SU-DHL-6 (cell line): ENCODE measurements around the gene DSN1.

Source experiments
- H2AFZ ChIP-seq: fragments of 200-600 bp; sonication (generic); 2 replicates; pipeline ENCODE4 v1.6.1; 2014; ENCODE audit warnings: low read depth, mild to moderate bottlenecking, moderate library complexity, mixed read lengths, antibody characterized with exemption, low read length; ENCODE audit not compliant: severe bottlenecking
- H3F3A ChIP-seq: fragments of 200-600 bp; shearing (Covaris generic); 2 replicates; pipeline ENCODE4 v1.6.0; 2016; ENCODE audit warnings: antibody characterized with exemption, mild to moderate bottlenecking; ENCODE audit not compliant: insufficient read depth
- H3K27ac ChIP-seq: fragments of 200-600 bp; sonication (generic); 2 replicates; pipeline ENCODE4 v1.5.1; 2016; ENCODE audit warnings: low read depth, mild to moderate bottlenecking, low read length, moderate library complexity, mixed read lengths
- H3K27me3 ChIP-seq: fragments of 200-600 bp; sonication (generic), shearing (Covaris generic); 2 replicates; pipeline ENCODE4 v1.6.0; 2014; ENCODE audit warnings: mild to moderate bottlenecking, low read length
- H3K36me3 ChIP-seq: fragments of 200-600 bp; sonication (generic); 2 replicates; pipeline ENCODE4 v1.6.1; 2014; ENCODE audit warnings: mild to moderate bottlenecking, low read length, mixed read lengths
- H3K4me2 ChIP-seq: fragments of 300-600, 200-600 bp; shearing (Covaris generic), sonication (generic); 2 replicates; pipeline ENCODE4 v1.6.0; 2014; ENCODE audit warnings: low read length, low read depth, mild to moderate bottlenecking; ENCODE audit not compliant: poor library complexity, severe bottlenecking
- H3K4me3 ChIP-seq: fragments of 200-600 bp; sonication (generic); 2 replicates; pipeline ENCODE4 v1.5.1; 2014; ENCODE audit warnings: antibody characterized with exemption, low read length, mild to moderate bottlenecking, mixed read lengths; ENCODE audit not compliant: insufficient read depth, poor library complexity, severe bottlenecking
- H3K79me2 ChIP-seq: fragments of 200-600 bp; sonication (generic); 2 replicates; pipeline ENCODE4 v1.6.1; 2014; ENCODE audit warnings: mild to moderate bottlenecking, low read length, moderate library complexity; ENCODE audit not compliant: insufficient read depth
- H3K9ac ChIP-seq: fragments of 200-600 bp; sonication (generic); 2 replicates; pipeline ENCODE4 v1.7.0; 2014; ENCODE audit warnings: mild to moderate bottlenecking, low read length
- H3K9me2 ChIP-seq: fragments of 200-600 bp; sonication (generic); replicated peaks from 2 replicates; pipeline ENCODE4 v1.6.1; 2014; ENCODE audit warnings: low read length; ENCODE audit not compliant: insufficient read depth
- H3K9me3 ChIP-seq: fragments of 200-600 bp; sonication (generic); 2 replicates; pipeline ENCODE4 v1.6.1; 2014; ENCODE audit warnings: low read length, mixed read lengths; ENCODE audit not compliant: insufficient read depth
- H4K20me1 ChIP-seq: fragments of 200-600 bp; sonication (generic); 2 replicates; pipeline ENCODE4 v1.6.1; 2014; ENCODE audit warnings: low read depth, mild to moderate bottlenecking, antibody characterized with exemption, low read length, moderate library complexity, mixed read lengths
- EZH2phosphoT487 ChIP-seq: fragments of 200-600 bp; sonication (generic), shearing (Covaris generic); conservative IDR thresholded peaks from 2 replicates; pipeline ENCODE4 v1.6.1; 2018; ENCODE audit warnings: mild to moderate bottlenecking, antibody characterized with exemption, low read length, moderate library complexity, mixed read lengths
- TF ChIP-seq, protein P1 (sequence below): fragments of 200-600 bp; sonication (generic); IDR thresholded peaks from one replicate; pipeline ENCODE4 v1.5.1; 2017; ENCODE audit warnings: antibody characterized with exemption, mild to moderate bottlenecking, low read length, moderate library complexity; ENCODE audit not compliant: insufficient read depth, poor library complexity, severe bottlenecking

The DSN1 gene

DNA sequence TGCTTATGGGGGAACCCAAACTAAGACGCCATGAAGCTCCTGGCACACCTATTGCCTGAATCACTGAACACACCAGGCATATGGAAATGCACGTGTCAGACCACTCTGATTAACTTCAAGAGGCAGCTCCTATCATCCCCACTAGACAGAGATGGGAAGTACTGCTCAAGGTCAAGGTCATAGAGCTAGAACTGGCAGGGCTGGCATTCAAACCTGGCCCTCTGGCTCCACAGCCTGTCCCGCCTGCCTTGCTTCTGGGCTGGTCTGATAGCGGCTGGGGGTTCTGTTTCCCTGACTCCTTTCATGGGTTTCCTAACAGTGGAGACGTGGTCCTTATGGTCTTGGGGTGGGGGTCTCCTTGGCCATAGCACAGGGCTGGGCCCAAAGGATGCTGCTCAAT lies 22.6 kb upstream of the DSN1 start:
- Histone ChIP-seq H3K9me2 (no peaks in the 10 kb centered on the region), H3K9ac (no peak overlapping the region), H3F3A (no peaks in the 10 kb centered on the region; the same call in 1 of the 2 replicates), H3K9me3 (no peaks in the 10 kb centered on the region), H3K27ac (no peak overlapping the region), H3K4me3 (no peak overlapping the region), H3K27me3 (no peaks in the 10 kb centered on the region), H4K20me1 (no peaks in the 10 kb centered on the region), H3K36me3 (peaks cover 4% of the 10 kb centered on the region; the same call in 1 of the 2 replicates), H3K4me2 (no peak overlapping the region), H3K79me2 (0 out of 2 replicates have a peak, but pooled peaks cover 8% of the 10 kb centered on the region), H2AFZ (no peak overlapping the region)
- TF ChIP-seq, protein P1, sequence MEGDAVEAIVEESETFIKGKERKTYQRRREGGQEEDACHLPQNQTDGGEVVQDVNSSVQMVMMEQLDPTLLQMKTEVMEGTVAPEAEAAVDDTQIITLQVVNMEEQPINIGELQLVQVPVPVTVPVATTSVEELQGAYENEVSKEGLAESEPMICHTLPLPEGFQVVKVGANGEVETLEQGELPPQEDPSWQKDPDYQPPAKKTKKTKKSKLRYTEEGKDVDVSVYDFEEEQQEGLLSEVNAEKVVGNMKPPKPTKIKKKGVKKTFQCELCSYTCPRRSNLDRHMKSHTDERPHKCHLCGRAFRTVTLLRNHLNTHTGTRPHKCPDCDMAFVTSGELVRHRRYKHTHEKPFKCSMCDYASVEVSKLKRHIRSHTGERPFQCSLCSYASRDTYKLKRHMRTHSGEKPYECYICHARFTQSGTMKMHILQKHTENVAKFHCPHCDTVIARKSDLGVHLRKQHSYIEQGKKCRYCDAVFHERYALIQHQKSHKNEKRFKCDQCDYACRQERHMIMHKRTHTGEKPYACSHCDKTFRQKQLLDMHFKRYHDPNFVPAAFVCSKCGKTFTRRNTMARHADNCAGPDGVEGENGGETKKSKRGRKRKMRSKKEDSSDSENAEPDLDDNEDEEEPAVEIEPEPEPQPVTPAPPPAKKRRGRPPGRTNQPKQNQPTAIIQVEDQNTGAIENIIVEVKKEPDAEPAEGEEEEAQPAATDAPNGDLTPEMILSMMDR = no peak
- TF ChIP-seq EZH2phosphoT487 = no peak

DNA sequence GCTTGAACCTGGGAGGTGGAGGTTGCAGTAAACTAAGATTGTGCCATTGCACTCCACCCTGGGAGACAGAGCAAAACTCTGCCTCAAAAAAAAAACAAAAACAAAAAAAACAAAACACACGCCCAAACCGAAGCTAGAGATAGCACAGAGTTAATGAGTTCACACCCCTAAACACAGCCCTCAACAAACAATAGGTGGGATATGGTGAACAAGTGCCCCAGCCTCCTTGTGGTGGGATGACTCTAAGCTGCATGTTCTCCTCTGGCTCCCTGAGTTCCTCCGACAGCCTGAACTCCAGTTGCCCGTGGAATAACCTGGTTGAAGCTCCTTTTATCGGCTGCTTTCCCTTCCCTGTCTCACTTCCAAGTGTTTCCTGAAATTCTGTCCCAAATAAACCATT lies 22.1 kb upstream of the DSN1 start:
- H3K27me3 ChIP-seq = no peaks in the 10 kb centered on the region
- peaks cover 4% of the 10 kb centered on the region; the same call in 1 of the 2 replicates for H3K36me3 ChIP-seq
- H3K4me2 ChIP-seq = no peak overlapping the region
- TF ChIP-seq, protein P1 = no peak
- TF ChIP-seq EZH2phosphoT487 = no peak
- no peaks in the 10 kb centered on the region; the same call in 1 of the 2 replicates for H3F3A ChIP-seq
- H3K79me2 ChIP-seq = peaks cover 8% of the 10 kb centered on the region; the same call in 1 of the 2 replicates
- no peaks in the 10 kb centered on the region for H3K9me3 ChIP-seq
- no peak overlapping the region for H2AFZ ChIP-seq
- no peaks in the 10 kb centered on the region for H4K20me1 ChIP-seq
- no peak overlapping the region for H3K4me3 ChIP-seq
- H3K9ac ChIP-seq = no peak overlapping the region
- H3K9me2 ChIP-seq = no peaks in the 10 kb centered on the region
- no peak overlapping the region for H3K27ac ChIP-seq

DNA sequence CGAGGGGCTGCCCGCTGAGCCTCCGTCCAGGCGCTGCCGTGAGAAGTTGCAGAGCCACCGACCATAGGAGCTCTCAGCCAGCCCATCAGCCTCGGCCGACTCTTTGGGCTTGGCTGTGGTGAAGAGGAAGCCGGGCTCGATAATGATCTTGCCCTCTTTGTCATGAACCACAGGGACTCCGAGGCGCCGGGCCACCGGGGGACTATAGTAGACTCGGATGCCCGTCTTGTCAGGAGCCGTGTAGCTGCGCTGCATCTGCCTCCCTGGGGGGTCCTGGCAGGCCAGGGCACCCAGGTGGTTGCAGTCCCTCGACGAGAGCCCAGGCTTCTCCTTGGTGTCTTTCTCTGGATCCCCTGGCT lies 20.5 kb upstream of the DSN1 start:
- H3K27me3 ChIP-seq = no peaks in the 10 kb centered on the region
- H3K79me2 ChIP-seq = peaks cover 8% of the 10 kb centered on the region; the same call in 1 of the 2 replicates
- H3K4me3 ChIP-seq = no peak overlapping the region
- TF ChIP-seq, protein P1 = no peak
- TF ChIP-seq EZH2phosphoT487 = no peak
- H4K20me1 ChIP-seq = no peaks in the 10 kb centered on the region
- H3K9me2 ChIP-seq = no peaks in the 10 kb centered on the region
- H3K9ac ChIP-seq = no peak overlapping the region
- H3K4me2 ChIP-seq = no peak overlapping the region
- H3F3A ChIP-seq = no peaks in the 10 kb centered on the region; the same call in 1 of the 2 replicates
- H2AFZ ChIP-seq = no peak overlapping the region
- peaks cover 4% of the 10 kb centered on the region; the same call in 1 of the 2 replicates for H3K36me3 ChIP-seq
- no peaks in the 10 kb centered on the region for H3K9me3 ChIP-seq
- H3K27ac ChIP-seq = no peak overlapping the region
